ENCODE results near the gene SEC61A2. TPM values are rescaled to one million over a fixed set of nuclear protein-coding genes. Genes with fewer than 3 reads are reported as not detected.

The SEC61A2 gene
- total RNA-seq, 4 donors from 2014 or later = 3.8 to 23.0 (median 16.2) TPM

DNA sequence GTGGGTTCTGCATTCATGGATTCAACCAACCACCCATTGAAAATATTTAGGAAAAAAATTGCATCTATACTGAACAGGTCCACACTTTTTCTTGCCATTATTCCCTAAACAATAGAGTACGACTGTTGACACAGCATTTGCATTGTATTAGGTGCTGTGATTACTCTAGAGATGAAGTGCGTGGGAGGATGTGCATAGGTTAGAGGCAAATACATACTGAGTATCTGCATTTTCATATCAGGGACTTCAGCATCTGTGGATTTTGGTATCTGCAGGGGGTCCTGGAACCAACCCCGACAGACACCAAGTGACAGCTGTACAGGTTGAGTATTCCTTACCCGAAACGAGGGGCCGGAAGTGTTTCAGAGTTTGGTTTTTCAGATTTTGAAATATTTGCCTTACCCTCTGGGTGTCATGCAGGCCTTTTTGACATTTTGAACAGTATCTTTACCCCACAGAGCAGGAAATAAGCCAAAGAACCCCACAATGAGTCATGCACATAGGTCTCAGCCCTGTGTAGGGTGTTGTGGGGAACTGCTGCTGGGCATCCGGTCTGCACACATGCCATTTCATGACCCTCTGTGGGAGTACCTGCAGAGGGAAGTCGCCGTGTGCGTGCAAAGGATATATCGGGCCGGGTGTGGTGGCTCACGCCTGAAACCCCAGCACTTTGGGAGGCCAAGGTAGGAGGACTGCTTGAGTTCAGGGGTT, 51.7 kb downstream of the SEC61A2 start:
- TF ChIP-seq, protein P1, sequence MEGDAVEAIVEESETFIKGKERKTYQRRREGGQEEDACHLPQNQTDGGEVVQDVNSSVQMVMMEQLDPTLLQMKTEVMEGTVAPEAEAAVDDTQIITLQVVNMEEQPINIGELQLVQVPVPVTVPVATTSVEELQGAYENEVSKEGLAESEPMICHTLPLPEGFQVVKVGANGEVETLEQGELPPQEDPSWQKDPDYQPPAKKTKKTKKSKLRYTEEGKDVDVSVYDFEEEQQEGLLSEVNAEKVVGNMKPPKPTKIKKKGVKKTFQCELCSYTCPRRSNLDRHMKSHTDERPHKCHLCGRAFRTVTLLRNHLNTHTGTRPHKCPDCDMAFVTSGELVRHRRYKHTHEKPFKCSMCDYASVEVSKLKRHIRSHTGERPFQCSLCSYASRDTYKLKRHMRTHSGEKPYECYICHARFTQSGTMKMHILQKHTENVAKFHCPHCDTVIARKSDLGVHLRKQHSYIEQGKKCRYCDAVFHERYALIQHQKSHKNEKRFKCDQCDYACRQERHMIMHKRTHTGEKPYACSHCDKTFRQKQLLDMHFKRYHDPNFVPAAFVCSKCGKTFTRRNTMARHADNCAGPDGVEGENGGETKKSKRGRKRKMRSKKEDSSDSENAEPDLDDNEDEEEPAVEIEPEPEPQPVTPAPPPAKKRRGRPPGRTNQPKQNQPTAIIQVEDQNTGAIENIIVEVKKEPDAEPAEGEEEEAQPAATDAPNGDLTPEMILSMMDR (IDR thresholded peaks at IDR 0.05) = no peak
- no peak for TF ChIP-seq POLR2A (IDR thresholded peaks at IDR 0.05)
- Histone ChIP-seq H3K27me3 (no peaks in the 10 kb centered on the region), H3K4me3 (no peak overlapping the region), H3K9me3 (no peaks in the 10 kb centered on the region), H3K27ac (no peak overlapping the region), H3K36me3 (no peaks in the 10 kb centered on the region), H3K4me1 (no peaks in the 10 kb centered on the region)
- intact Hi-C loops (cut with DNase I; ENCODE audit: low total_unique reads) = no loop called here
- no peak for DNase-seq

DNA sequence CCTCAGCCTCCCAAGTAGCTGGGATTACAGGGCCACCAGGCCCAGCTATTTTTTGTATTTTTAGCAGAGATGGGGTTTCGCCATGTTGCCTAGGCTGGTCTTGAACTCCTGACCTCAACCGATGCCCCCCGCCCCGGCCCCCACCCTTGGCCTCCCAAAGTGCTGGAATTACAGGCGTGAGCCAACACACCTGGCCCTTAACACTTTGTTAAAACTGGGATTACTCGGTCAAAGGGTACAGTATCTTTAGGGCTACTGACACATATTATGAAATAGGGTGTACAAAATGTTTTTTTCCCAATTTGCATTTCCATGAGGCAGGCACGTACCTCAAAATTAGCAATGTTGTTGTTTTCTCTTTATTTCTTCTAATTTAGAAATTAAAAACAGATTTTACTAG, 54.7 kb downstream of the SEC61A2 start:
- Histone ChIP-seq H3K4me3 (no peak overlapping the region), H3K36me3 (no peaks in the 10 kb centered on the region), H3K27me3 (no peaks in the 10 kb centered on the region), H3K4me1 (no peaks in the 10 kb centered on the region), H3K9me3 (no peaks in the 10 kb centered on the region), H3K27ac (no peak overlapping the region)
- TF ChIP-seq, protein P1 (IDR thresholded peaks at IDR 0.05) = no peak
- intact Hi-C loops (cut with DNase I; ENCODE audit: low total_unique reads) = no loop called here
- no peak for DNase-seq

DNA sequence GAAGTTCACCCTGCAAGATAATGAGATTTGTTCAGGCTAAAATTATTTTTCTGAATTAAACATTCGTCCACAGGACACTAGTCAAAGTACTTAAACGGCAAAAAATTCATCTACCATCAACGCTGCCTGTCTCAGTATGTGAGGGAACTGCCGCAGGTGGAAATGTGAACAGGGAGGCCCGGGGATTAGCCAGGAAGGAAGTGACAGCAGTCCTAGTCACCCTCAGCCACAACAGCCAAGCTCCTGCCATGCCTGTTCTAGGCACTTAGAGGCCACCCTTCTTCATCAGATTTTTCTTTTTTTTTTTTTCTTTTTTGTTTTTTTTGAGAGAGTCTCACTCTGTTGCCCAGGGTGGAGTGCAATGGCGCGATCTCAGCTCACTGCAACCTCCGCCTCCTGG, 56.8 kb downstream of the SEC61A2 start:
- Histone ChIP-seq H3K4me3 (no peak overlapping the region), H3K27me3 (no peaks in the 10 kb centered on the region), H3K9me3 (no peaks in the 10 kb centered on the region), H3K4me1 (no peaks in the 10 kb centered on the region), H3K27ac (no peak overlapping the region), H3K36me3 (no peaks in the 10 kb centered on the region)
- no peak for DNase-seq
- TF ChIP-seq, protein P1 (IDR thresholded peaks at IDR 0.05) = no peak
- no peak for TF ChIP-seq POLR2A (IDR thresholded peaks at IDR 0.05)
- intact Hi-C loops (cut with DNase I; ENCODE audit: low total_unique reads) = no loop called here

DNA sequence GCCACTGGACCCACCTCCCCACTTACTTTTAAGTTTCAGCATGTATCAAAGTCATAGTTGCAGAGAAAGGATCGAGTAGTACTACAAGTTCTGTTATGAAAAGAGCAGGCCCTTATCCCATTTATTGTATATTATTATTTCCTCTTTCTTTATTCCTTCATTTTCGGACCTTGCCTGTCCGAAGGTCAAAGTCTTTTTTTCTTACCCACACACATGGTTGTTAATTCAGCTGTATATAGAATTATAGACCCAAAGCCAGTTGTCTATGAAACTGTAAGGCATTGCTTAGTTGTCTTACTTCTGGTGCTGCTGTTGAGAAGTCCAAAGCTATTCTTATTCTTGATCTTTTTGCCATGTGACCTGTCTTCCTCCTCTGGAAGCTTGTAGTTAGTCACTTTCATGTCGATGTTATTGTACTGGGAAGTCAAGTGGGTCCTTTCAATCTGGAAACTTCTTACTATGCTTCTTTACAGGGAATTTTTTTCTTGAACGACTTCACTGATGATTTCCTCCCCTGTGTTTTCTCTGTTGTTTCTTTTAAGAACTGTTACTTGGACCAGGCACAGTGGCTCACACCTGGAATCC, 57.9 kb downstream of the SEC61A2 start:
- no peaks in the 10 kb centered on the region for H3K27me3 ChIP-seq
- no peak for TF ChIP-seq POLR2A (IDR thresholded peaks at IDR 0.05)
- TF ChIP-seq, protein P1 (IDR thresholded peaks at IDR 0.05) = no peak
- no peaks in the 10 kb centered on the region for H3K4me1 ChIP-seq
- H3K4me3 ChIP-seq = no peak overlapping the region
- H3K36me3 ChIP-seq = no peaks in the 10 kb centered on the region
- intact Hi-C loops (cut with DNase I; ENCODE audit: low total_unique reads) = no loop called here
- no peaks in the 10 kb centered on the region for H3K9me3 ChIP-seq
- no peak overlapping the region for H3K27ac ChIP-seq
- no peak for DNase-seq

DNA sequence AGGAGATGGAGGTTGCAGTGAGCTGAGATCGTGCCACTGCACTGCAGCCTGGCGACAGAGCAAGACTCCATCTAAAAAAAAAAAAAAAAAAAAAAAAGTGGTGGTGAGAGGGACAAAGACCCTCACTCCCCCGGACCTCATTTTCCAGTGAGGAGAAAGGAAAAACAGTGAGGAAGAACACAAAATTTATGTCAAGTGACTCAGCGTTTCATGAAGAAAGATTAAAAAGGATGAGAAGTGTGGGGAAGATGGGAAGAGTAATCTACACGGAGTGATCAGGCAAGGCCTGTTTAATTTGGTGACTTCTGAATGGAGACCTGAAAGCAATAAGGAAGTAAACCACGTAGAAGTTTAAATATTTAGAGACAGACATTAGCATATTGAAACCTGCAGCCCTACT, 59.2 kb downstream of the SEC61A2 start:
- DNase-seq = no peak
- Histone ChIP-seq H3K4me1 (peaks cover 0 to 4% of the 10 kb centered on the region in 2 donors), H3K27me3 (no peaks in the 10 kb centered on the region), H3K9me3 (no peaks in the 10 kb centered on the region), H3K27ac (no peak overlapping the region), H3K4me3 (no peak overlapping the region), H3K36me3 (no peaks in the 10 kb centered on the region)
- intact Hi-C loops (cut with DNase I; ENCODE audit: low total_unique reads) = no loop called here
- TF ChIP-seq POLR2A (IDR thresholded peaks at IDR 0.05) = no peak
- TF ChIP-seq, protein P1 (IDR thresholded peaks at IDR 0.05) = no peak

Measured in uterus (tissue), 4 donors.